Vagina (tissue), 2 donors: ENCODE data around the gene CFDP1.

Experiments used
- POLR2AphosphoS5 ChIP-seq, 2 donors: sonication (generic); formaldehyde crosslinking; IDR thresholded peaks; one replicate each; pipeline ENCODE4 v1.9.0; 2017; ENCODE audit warnings: antibody characterized with exemption in 2 of 2, mild to moderate bottlenecking in 2 of 2, low read depth in 1 of 2; ENCODE audit not compliant: insufficient read depth in 1 of 2
- TF ChIP-seq, protein P1 (sequence below), 3 experiments: fragments of 450-650 bp in 2 of 3; fragments of 200-600 bp in 1 of 3; sonication (generic) in 1 of 3; IDR thresholded peaks; one replicate each; pipeline ENCODE4 v1.5.1; 2017 to 2019; ENCODE audit warnings: antibody characterized with exemption in 3 of 3, mild to moderate bottlenecking in 2 of 3, moderate library complexity in 2 of 3

DNA sequence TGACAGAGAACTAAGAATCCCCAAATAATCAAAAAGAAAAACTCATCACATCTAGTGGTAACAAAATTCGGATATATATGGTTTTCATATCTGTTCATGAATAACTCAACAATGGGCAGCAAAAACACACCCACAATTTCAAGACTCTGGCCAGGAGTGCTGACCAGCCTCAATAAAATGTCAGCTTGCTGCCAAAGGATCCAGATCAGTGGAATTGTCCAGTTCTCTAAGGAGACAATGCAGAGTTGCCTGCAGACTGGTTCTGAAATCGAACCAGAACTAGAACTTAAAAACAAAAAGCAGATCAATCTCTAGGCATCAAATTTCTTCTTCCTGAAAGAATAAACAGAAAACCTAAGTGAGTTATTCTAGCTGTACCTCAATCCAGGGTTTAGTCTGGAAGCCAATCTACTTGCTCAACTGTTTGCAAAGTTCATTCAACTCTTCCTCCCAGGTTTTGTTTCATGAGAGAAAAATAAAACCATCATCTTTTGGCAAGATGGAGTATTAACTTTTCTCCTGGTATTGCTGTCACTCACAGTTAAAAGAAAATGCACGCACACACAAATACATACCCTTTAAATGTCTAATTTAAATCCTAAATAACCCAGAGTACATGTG lies 61.0 kb downstream of the CFDP1 start:
- TF ChIP-seq POLR2AphosphoS5 (IDR thresholded peaks at IDR 0.05; ENCODE audit: insufficient read depth in 1 of 2, low read depth in 1 of 2): no peak
- TF ChIP-seq, protein P1, sequence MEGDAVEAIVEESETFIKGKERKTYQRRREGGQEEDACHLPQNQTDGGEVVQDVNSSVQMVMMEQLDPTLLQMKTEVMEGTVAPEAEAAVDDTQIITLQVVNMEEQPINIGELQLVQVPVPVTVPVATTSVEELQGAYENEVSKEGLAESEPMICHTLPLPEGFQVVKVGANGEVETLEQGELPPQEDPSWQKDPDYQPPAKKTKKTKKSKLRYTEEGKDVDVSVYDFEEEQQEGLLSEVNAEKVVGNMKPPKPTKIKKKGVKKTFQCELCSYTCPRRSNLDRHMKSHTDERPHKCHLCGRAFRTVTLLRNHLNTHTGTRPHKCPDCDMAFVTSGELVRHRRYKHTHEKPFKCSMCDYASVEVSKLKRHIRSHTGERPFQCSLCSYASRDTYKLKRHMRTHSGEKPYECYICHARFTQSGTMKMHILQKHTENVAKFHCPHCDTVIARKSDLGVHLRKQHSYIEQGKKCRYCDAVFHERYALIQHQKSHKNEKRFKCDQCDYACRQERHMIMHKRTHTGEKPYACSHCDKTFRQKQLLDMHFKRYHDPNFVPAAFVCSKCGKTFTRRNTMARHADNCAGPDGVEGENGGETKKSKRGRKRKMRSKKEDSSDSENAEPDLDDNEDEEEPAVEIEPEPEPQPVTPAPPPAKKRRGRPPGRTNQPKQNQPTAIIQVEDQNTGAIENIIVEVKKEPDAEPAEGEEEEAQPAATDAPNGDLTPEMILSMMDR (IDR thresholded peaks at IDR 0.05): no peak
